SK-N-SH (cell line): ENCODE results near the gene FBN1.

Source experiments
- EZH2phosphoT487 ChIP-seq: fragments of 200-600 bp; sonication (generic); IDR thresholded peaks from 2 replicates; pipeline ENCODE4 v1.6.1; 2017; ENCODE audit warnings: low read depth, mixed run types, mild to moderate bottlenecking, antibody characterized with exemption, moderate library complexity, borderline replicate concordance
- FOSL2 ChIP-seq: IDR thresholded peaks from 2 replicates; pipeline ENCODE4 v1.4.0; 2012; ENCODE audit warnings: low read depth, mild to moderate bottlenecking, moderate library complexity, borderline replicate concordance
- JUND ChIP-seq: IDR thresholded peaks from 2 replicates; pipeline ENCODE4 v1.4.0; 2012
- NFIC ChIP-seq: IDR thresholded peaks from 2 replicates; pipeline ENCODE4 v1.4.0; 2012; ENCODE audit warnings: borderline replicate concordance
- TAF1 ChIP-seq: IDR thresholded peaks from 2 replicates; pipeline ENCODE4 v1.6.1; 2012; ENCODE audit warnings: low read depth, mild to moderate bottlenecking, low read length, moderate library complexity, borderline replicate concordance
- TF ChIP-seq, protein P1 (sequence below): IDR thresholded peaks from 2 replicates; pipeline ENCODE4; 2012
- TF ChIP-seq, protein P2 (sequence below): fragments of 200-600 bp; sonication (generic); IDR thresholded peaks from 2 replicates; pipeline ENCODE4 v1.6.1; 2017; ENCODE audit warnings: antibody characterized with exemption, mild to moderate bottlenecking, moderate library complexity
- TF ChIP-seq, protein P3 (sequence below): IDR thresholded peaks from 2 replicates; pipeline ENCODE4 v1.4.0; 2012; ENCODE audit warnings: low read depth

DNA sequence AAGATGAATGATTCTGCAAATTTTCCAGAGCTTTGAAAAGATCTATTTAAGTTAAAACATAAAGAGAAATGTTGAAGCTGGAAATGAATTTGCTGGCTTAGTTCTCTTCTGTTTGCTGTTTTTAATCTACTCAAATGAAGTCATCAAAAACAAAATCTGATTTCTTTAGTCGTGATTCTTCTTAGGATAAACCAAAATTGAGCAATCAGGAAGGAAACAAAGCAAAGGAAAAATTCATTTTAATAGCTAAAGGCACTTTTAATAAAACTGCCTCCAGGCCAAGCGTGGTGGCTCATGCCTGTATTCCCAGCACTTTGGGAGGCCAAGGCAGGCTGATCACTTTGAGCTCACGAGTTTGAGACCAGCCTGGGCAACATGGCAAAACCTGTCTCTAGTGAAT, 223.1 kb downstream of the FBN1 start:
- TF ChIP-seq, protein P1, sequence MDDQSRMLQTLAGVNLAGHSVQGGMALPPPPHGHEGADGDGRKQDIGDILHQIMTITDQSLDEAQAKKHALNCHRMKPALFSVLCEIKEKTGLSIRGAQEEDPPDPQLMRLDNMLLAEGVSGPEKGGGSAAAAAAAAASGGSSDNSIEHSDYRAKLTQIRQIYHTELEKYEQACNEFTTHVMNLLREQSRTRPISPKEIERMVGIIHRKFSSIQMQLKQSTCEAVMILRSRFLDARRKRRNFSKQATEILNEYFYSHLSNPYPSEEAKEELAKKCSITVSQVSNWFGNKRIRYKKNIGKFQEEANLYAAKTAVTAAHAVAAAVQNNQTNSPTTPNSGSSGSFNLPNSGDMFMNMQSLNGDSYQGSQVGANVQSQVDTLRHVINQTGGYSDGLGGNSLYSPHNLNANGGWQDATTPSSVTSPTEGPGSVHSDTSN, result no peak
- TF ChIP-seq TAF1 (no peak), JUND (no peak), EZH2phosphoT487 (no peak), NFIC (no peak), FOSL2 (no peak)
- TF ChIP-seq, protein P2, sequence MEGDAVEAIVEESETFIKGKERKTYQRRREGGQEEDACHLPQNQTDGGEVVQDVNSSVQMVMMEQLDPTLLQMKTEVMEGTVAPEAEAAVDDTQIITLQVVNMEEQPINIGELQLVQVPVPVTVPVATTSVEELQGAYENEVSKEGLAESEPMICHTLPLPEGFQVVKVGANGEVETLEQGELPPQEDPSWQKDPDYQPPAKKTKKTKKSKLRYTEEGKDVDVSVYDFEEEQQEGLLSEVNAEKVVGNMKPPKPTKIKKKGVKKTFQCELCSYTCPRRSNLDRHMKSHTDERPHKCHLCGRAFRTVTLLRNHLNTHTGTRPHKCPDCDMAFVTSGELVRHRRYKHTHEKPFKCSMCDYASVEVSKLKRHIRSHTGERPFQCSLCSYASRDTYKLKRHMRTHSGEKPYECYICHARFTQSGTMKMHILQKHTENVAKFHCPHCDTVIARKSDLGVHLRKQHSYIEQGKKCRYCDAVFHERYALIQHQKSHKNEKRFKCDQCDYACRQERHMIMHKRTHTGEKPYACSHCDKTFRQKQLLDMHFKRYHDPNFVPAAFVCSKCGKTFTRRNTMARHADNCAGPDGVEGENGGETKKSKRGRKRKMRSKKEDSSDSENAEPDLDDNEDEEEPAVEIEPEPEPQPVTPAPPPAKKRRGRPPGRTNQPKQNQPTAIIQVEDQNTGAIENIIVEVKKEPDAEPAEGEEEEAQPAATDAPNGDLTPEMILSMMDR, result no peak
- TF ChIP-seq, protein P3, sequence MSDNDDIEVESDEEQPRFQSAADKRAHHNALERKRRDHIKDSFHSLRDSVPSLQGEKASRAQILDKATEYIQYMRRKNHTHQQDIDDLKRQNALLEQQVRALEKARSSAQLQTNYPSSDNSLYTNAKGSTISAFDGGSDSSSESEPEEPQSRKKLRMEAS, result no peak
